Tibial nerve (tissue), 4 donors: ENCODE data around the gene TRMT2A. TPM values are rescaled to one million over a fixed set of nuclear protein-coding genes. Genes with fewer than 3 reads are reported as not detected.

ENCODE experiments used
- DNase-seq, 2 donors: peaks; one replicate each; pipeline ENCODE4 v3.0.0-alpha.2; 2019; ENCODE audit warnings: low spot score in 2 of 2
- H3K27ac ChIP-seq, 4 donors: fragments of 200-600 bp; sonication (generic) in 3 of 4; one replicate each; pipeline ENCODE4 v1.5.1; 2017 to 2019; ENCODE audit warnings: mild to moderate bottlenecking in 1 of 4
- H3K27me3 ChIP-seq, 2 donors: fragments of 200-600 bp; sonication (generic) in 1 of 2; one replicate each; pipeline versions ENCODE4 v1.5.1 to v1.6.0; 2017 to 2019
- H3K36me3 ChIP-seq, 3 donors: fragments of 200-600 bp; sonication (generic); one replicate each; pipeline ENCODE4 v1.5.1; 2018 to 2019
- H3K4me1 ChIP-seq, 4 donors: fragments of 200-600 bp; sonication (generic) in 3 of 4; one replicate each; pipeline ENCODE4 v1.5.1; 2017 to 2019
- H3K4me3 ChIP-seq, 4 donors: fragments of 200-600 bp; sonication (generic) in 3 of 4; one replicate each; pipeline ENCODE4 v1.5.1; 2017 to 2019; ENCODE audit warnings: mild to moderate bottlenecking in 1 of 4, moderate library complexity in 1 of 4
- H3K9me3 ChIP-seq, 4 donors: fragments of 200-600 bp; sonication (generic) in 3 of 4; one replicate each; pipeline ENCODE4 v1.5.1; 2017 to 2019
- EP300 ChIP-seq, 2 donors: sonication (generic); formaldehyde crosslinking; IDR thresholded peaks; one replicate each; pipeline ENCODE4 v1.6.1; 2017; ENCODE audit warnings: antibody characterized with exemption in 2 of 2, mild to moderate bottlenecking in 1 of 2
- POLR2A ChIP-seq, 2 donors: fragments of 450-650 bp; IDR thresholded peaks; one replicate each; pipeline ENCODE4 v1.6.1; 2017; ENCODE audit warnings: antibody characterized with exemption in 2 of 2, mild to moderate bottlenecking in 2 of 2, moderate library complexity in 2 of 2
- WGBS, 2 donors: methylation state at CpG; one replicate each; pipeline ENCODE4 v1.1.5; 2018; 5-methylcytosine and 5-hydroxymethylcytosine counted together
- total RNA-seq, 4 donors: library from RNA; depleted of rRNA; stranded (reverse); fragments of >200 nt; gene quantifications; one replicate each; pipeline ENCODE4 v1.1.0, GENCODE V29; 2016
- TF ChIP-seq, protein P1 (sequence below), 5 experiments: fragments of 200-600 bp in 3 of 5; fragments of 450-650 bp in 2 of 5; sonication (generic) in 3 of 5; IDR thresholded peaks; one replicate each; pipeline ENCODE4 v1.5.1; 2016 to 2019; ENCODE audit warnings: antibody characterized with exemption in 5 of 5, mild to moderate bottlenecking in 3 of 5, moderate library complexity in 2 of 5

Gene TRMT2A
- total RNA-seq, 4 donors from 2014 or later, result 39.0 to 139 (median 55.9) TPM

DNA sequence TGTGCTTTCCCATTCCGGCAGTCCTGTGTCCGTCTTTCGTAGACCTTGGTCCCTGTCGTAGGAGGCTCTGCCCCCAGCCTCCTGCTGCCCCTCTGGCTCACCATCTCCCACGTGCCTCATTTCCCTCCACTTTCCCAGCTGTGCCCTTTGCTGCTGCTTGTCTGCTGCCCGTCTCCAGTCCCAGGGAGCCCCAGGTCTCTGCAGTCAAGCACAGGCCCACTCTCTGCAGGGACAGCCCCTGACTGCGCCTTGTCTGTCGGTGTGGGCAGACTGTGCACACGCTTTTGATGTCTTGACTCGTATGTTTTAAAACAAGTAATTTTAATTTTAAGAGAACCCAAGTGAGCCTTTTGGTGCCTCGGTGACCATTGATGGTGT lies 24.6 kb downstream of the TRMT2A start:
- H3K4me1 ChIP-seq, result no peaks in the 10 kb centered on the region
- H3K9me3 ChIP-seq, result peaks cover 0 to 12% (median 0%) of the 10 kb centered on the region in 4 donors
- 90 to 92% methylated on average over 11 of the region's 11 CpGs for WGBS, 2 donors
- no peak overlapping the region for H3K4me3 ChIP-seq
- no peaks in the 10 kb centered on the region for H3K27me3 ChIP-seq
- H3K27ac ChIP-seq, result no peak overlapping the region
- peaks cover 6 to 100% (median 22%) of the 10 kb centered on the region in 3 donors for H3K36me3 ChIP-seq
- TF ChIP-seq, protein P1, sequence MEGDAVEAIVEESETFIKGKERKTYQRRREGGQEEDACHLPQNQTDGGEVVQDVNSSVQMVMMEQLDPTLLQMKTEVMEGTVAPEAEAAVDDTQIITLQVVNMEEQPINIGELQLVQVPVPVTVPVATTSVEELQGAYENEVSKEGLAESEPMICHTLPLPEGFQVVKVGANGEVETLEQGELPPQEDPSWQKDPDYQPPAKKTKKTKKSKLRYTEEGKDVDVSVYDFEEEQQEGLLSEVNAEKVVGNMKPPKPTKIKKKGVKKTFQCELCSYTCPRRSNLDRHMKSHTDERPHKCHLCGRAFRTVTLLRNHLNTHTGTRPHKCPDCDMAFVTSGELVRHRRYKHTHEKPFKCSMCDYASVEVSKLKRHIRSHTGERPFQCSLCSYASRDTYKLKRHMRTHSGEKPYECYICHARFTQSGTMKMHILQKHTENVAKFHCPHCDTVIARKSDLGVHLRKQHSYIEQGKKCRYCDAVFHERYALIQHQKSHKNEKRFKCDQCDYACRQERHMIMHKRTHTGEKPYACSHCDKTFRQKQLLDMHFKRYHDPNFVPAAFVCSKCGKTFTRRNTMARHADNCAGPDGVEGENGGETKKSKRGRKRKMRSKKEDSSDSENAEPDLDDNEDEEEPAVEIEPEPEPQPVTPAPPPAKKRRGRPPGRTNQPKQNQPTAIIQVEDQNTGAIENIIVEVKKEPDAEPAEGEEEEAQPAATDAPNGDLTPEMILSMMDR (IDR thresholded peaks at IDR 0.05), result no peak
- no peak for TF ChIP-seq EP300 (IDR thresholded peaks at IDR 0.05)
- TF ChIP-seq POLR2A (IDR thresholded peaks at IDR 0.05), result no peak
- DNase-seq, result no peak

DNA sequence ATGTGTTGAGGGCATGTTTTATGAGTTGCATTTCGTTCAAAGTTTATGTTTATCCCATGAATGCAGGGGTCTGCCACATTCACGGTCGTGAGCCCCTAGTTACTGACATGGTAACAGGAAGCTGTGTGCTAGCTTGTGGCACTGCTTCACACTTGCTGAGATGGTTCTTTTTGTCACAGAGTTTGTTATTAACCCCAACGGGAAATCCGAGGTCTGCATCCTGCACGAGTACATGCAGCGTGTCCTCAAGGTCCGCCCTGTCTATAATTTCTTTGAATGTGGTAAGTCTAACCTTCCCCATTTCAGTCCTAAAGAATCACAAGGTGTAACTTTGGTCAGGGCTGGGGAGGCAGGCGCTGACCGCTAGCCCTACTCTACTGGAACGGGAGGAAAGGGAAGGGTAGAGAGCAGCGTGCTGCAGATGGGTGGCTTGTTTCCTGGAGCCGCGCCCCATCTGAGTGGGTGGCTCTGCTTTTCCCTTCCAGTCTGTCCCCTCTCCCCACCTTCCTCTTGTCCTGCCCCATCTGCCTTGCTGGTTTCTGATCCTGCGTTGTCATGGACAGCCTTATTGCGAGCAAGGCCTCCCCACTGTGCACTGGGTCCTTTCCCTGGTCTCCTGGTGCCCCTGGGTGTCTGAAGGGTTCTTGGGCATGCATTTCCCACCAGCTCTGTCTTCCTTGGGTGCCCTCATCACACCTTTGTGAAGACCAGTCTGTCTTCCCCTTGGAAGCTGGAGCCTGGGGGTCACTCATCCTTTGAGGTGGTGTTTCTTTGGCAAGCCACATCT lies 25.1 kb downstream of the TRMT2A start:
- 94 to 95% methylated on average over 16 of the region's 16 CpGs for WGBS, 2 donors
- DNase-seq, result no peak

DNA sequence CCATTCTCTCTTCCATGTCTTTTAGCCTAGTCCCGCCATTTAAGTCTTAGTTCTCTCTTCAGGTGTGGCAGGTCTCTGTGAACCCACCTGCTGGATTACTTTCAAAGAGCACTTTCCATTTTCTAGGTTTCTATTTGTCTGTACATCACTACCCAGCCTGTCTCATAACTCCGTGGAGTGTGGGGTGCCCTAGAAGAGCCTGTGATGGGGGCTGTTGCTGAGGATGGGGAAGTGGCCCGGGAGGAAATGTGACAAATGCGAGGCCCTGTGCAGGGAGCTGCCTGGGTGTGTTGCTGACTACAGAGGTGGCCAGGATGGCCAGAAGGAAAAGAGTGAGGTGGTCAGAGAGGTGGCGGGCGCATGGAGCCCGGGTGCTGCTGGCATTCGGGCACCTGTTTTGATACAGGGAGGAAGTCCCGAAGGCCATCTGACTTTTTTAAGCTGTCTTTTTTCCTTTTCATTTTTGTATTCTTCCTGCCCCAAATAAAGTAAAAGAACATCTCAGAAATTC lies 26.2 kb downstream of the TRMT2A start:
- WGBS, 2 donors, result 91 to 96% methylated on average over 9 of the region's 9 CpGs
- TF ChIP-seq POLR2A (IDR thresholded peaks at IDR 0.05), result no peak
- TF ChIP-seq EP300 (IDR thresholded peaks at IDR 0.05), result no peak
- TF ChIP-seq, protein P1 (IDR thresholded peaks at IDR 0.05), result no peak
- H3K27ac ChIP-seq, result no peak overlapping the region
- H3K4me3 ChIP-seq, result no peak overlapping the region
- H3K9me3 ChIP-seq, result peaks cover 0 to under 1% (median 0%) of the 10 kb centered on the region in 4 donors
- H3K27me3 ChIP-seq, result no peaks in the 10 kb centered on the region
- no peak for DNase-seq
- H3K36me3 ChIP-seq, result peaks cover 6 to 100% (median 29%) of the 10 kb centered on the region in 3 donors
- no peaks in the 10 kb centered on the region for H3K4me1 ChIP-seq

More for the DNA sequence above, 25.1 kb downstream of the TRMT2A start:
- Histone ChIP-seq H3K4me1 (no peaks in the 10 kb centered on the region), H3K27ac (no peak overlapping the region), H3K9me3 (peaks cover 0 to 10% (median 0%) of the 10 kb centered on the region in 4 donors), H3K36me3 (peaks cover 6 to 100% (median 22%) of the 10 kb centered on the region in 3 donors), H3K4me3 (no peak overlapping the region), H3K27me3 (no peaks in the 10 kb centered on the region)
- no peak for TF ChIP-seq EP300 (IDR thresholded peaks at IDR 0.05)

DNA sequence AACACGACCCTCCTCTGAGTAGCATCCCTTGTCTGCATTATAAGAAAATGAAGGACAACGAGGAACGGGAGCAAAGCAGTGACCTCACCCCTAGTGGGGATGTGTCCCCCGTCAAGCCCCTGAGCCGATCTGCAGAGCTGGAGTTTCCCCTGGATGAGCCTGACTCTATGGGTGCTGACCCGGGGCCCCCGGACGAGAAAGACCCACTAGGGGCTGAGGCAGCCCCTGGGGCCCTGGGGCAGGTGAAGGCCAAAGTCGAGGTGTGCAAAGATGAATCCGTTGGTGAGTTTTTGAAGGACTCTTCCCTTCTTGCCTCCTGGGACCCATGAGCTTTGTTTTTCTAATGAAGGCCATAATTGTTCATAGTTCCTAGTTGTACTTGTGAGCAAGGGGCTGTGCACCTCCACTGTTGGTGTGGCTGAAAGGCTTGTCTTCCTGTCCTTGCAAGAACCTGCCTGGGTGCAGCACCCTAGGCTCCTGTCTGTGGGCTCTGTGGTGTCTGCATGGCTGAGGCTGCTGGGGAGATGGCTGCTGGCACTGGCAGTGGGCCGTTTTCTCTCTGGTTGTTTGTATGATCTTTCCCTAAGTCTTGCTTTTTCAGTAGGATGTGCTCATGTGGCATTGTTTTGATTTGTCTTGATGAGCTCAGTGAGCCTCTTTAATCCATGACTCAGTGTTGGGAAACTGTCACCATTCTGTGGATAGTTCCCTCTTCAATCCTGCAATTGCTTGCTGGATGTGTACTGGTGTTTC lies 26.9 kb downstream of the TRMT2A start:
- DNase-seq, result no peak
- Histone ChIP-seq H3K27me3 (no peaks in the 10 kb centered on the region), H3K4me3 (no peak overlapping the region), H3K4me1 (peaks cover 0 to 6% (median 1%) of the 10 kb centered on the region in 4 donors), H3K27ac (no peak overlapping the region), H3K9me3 (no peaks in the 10 kb centered on the region), H3K36me3 (peaks cover 6 to 97% (median 29%) of the 10 kb centered on the region in 3 donors)
- TF ChIP-seq, protein P1 (IDR thresholded peaks at IDR 0.05), result no peak
- WGBS, 2 donors, result 84 to 93% methylated on average over 11 of the region's 11 CpGs

DNA sequence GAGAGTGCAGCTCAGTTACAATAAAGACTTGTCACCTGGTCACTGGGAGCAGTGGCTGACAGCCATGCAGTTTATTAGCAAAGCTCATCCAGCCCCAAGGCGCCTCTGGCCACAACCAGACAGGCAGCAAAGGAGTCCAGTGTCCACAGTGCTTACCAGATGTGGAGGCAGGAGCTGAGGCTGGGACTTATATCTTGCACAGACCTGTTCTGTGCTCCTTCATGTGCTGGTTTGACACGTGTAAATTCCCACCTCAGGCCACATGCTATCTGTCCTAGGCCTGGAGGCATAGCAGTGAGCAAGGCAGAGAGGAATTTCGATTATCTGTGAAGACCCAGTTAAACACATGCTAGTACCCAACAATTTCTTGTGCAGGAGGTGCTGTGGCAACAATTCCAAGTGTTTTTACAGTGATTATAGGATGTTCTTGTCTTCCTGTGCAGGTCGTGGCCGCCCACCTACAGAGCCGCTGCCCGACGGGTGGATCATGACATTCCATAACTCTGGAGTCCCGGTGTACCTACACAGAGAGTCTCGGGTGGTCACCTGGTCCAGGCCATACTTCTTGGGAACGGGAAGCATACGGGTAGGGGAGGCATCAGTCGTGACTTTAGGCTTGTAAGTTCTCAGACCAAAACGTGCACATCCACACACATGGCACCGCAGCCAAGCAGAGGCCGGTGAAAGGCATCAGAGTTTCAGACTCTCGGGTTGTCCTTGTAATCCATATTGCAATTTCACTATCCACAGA lies 27.6 kb downstream of the TRMT2A start:
- peaks cover 2 to 89% (median 29%) of the 10 kb centered on the region in 3 donors for H3K36me3 ChIP-seq
- WGBS, 2 donors, result 88 to 92% methylated on average over 17 of the region's 17 CpGs
- H3K27ac ChIP-seq, result no peak overlapping the region

More for the DNA sequence above, 27.6 kb downstream of the TRMT2A start:
- peaks cover 0 to 14% (median 6%) of the 10 kb centered on the region in 4 donors for H3K4me1 ChIP-seq
- TF ChIP-seq, protein P1 (IDR thresholded peaks at IDR 0.05), result no peak
- TF ChIP-seq EP300 (IDR thresholded peaks at IDR 0.05), result no peak
- TF ChIP-seq POLR2A (IDR thresholded peaks at IDR 0.05), result no peak
- no peak overlapping the region for H3K4me3 ChIP-seq
- no peaks in the 10 kb centered on the region for H3K9me3 ChIP-seq
- DNase-seq, result no peak
- no peaks in the 10 kb centered on the region for H3K27me3 ChIP-seq
